ENCODE data around the gene ARVCF.

ARVCF gene

GRCh38 chr22:20052309-20053259, 36.0 kb upstream of the ARVCF start:
- no peak for DNase-seq

DNA sequence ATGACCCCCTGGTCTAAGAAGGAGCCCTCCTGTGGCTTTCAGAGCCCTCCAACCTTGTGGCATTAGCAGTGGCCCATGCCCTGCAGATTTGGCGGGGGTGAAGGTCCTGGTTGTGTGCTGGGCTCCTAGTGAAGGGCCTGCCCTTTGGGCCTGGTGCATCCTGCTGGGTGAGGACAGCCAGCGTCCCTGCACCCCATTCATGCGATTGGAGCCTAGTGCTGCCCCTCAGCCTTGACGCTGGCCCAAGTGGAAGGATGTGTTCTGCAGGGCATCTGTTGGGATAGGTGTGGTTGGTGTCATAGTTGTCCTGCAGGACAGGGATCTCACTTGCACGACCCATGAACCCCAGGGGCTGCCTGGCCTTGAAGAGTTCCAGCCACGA, 35.3 kb upstream of the ARVCF start:
- no peak for DNase-seq

GRCh38 chr22:20046730-20047129, 30.1 kb upstream of the ARVCF start:
- no peak for DNase-seq

DNA sequence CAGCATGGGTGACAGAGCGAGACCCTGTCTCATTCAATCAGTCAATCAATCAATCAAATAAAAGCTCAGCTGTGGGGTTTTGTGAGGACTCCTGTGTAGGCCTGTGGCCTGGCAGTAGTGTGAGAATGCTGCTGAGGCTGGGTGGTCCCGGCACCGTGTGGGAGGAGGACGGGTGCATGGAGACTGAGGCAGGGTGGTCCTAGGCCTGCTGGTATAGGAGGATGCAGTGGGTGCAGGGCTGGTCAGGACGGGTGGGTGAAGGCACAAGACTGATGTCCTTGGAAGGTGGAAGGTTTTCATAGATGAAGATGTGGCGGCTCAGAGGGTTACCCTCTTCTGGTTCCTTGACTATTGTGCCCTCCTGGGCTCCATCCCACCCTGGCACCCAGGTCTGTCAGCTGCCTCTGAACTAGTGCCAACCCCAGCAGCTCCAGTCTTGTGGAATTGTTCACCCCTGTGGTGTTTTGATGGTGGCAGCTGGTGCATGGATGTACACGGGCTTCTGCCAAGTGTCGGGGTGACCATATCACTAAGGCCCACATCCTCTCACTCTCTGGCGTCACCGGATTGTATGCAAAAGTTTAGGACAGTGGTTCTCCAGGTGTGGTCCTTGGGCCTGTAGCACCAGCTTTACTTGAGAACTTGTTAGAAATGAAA, 28.0 kb upstream of the ARVCF start:
- DNase-seq: no peak

GRCh38 chr22:20043997-20044342, 27.3 kb upstream of the ARVCF start:
- no peak for DNase-seq

- DNase-seq: no peak
Observed at GRCh38 chr22:20043057-20043996, 26.7 kb upstream of the ARVCF start.

DNA sequence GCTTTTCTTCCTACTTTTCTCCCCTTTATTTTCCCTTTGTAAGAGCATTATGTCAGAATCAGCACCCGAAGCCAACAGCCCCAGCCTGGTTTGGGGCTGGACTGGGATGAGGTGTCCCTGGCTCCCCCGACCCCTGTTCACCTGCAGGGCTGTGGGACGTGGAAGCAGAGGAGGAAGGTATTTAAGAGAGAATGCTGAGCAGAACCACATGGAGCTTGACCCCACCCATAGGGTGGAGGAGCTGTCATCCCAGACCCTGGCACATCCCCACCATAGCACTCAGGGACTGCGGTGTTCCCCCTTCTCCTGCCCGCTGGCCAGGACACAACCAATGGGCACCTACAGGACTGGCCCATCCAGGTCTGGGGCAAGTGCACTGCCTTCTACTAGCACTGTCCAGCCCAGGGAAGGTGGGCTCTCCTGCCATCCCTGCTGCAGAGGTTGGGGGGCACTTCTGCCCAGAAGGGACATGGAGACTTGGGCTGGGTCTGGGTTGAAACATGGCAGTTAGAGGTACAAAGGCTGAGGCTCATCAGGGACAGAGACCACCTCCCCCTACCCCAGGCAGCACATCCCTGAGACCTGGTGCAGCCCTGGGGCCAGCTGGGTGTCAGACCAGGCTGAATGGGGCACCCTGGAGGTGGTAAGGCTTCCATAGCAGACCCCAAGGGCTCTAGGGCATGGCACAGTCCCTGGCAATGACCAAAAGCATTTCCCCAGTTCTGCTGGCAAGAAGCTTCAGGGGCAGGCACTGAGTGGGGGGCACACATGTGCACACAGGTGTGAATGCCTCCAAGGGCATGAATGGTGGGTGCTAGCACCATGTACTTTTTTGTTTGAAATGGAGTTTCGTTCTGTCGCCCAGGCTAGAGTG, 23.9 kb upstream of the ARVCF start:
- no peak for DNase-seq

GRCh38 chr22:20039683-20040325, 23.2 kb upstream of the ARVCF start:
- no peak for DNase-seq

- no peak for DNase-seq
Observed at GRCh38 chr22:20038574-20038973, 22.0 kb upstream of the ARVCF start.

DNA sequence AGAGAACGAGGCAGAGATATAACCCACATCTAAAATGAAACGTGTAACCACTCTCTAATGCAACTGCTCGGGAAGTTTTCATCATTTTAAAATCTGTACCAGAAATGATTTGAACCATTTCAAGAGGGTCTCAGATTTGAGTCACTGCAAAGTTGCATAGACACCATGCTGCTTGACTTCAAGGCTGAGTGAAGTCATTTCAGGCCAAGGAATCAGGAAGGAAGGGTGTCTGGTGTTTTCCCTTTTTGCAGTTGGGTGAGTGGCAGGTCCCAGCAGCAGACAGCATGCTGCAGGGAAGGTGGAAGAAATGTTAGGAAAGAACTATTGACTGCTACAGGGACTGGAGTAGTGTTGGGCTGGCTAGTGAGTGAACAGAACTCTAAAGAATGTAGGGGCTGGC, 20.8 kb upstream of the ARVCF start:
- no peak for DNase-seq

- DNase-seq: no peak
Observed at GRCh38 chr22:20036535-20037392, 20.1 kb upstream of the ARVCF start.

GRCh38 chr22:20036084-20036482, 19.5 kb upstream of the ARVCF start:
- no peak for DNase-seq

- no peak for DNase-seq
Observed at GRCh38 chr22:20035375-20036083, 18.9 kb upstream of the ARVCF start.

- no peak for DNase-seq
Observed at GRCh38 chr22:20034143-20034542, 17.5 kb upstream of the ARVCF start.

DNA sequence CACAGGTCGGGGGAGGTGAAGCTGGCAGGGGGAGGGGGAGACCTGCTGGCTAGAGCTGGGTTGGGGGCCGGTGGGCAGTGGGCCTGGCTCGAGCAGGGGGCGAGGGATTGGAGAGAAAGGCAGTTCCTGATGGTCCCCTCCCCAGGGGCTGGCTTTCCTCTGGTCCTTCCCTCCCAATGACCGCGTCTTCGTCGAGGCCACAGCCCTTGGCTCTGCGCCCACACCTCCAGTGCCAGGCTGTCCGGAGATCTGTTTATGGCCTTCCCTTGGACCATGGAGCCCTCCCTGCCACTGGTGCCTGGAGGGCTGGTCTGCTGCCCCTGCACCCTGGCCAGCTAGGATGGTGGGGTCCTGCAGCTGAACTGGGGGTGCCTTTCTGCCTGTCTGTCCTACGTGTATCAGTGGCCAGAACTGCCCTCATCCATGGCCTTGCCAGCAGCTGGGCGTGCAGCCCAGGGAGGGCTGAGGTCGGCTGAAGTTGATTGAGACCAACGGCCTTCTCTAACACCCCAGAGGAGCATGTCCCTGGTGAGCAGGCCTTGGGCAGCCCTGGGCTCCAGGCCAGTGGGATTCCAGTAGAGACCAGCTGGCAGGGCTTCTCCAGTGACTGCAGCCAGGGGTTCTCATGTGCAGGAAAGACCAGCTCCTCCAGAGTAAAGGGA, 16.6 kb upstream of the ARVCF start:
- DNase-seq: no peak

GRCh38 chr22:20032407-20032991, 15.9 kb upstream of the ARVCF start:
- no peak for DNase-seq

DNA sequence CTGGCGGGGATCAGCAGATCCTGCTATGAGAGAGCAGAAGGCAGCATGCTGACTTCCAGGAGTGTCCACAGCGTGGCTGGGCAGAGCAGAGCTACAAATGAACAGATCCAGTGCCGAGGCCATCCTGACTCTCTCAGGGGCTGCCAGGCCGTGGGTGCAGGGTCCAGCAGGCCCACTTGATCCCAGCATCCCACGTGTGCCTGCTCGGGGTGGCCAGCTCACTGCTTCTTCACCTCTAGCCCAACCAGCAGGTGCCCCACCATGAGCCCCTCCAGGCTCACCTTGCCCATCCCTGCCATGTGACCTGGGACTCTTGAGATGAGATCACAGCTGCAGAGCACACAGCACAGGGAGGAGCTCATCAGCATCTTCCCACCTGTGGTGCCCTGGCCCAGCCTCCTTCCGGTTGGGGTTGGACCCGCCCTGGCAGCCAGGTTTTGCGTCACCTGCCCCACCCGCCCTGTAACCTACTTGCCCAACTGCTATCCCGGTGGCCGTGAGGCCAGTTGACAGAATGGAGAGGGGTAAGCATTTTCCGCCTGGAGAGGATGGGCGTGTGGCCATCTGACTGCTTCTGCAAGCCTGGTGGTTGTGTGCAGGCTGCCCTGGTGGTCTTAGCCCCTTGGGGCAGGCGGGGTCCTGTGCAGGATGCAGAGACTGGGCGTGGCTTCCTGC, 15.2 kb upstream of the ARVCF start:
- no peak for DNase-seq

DNA sequence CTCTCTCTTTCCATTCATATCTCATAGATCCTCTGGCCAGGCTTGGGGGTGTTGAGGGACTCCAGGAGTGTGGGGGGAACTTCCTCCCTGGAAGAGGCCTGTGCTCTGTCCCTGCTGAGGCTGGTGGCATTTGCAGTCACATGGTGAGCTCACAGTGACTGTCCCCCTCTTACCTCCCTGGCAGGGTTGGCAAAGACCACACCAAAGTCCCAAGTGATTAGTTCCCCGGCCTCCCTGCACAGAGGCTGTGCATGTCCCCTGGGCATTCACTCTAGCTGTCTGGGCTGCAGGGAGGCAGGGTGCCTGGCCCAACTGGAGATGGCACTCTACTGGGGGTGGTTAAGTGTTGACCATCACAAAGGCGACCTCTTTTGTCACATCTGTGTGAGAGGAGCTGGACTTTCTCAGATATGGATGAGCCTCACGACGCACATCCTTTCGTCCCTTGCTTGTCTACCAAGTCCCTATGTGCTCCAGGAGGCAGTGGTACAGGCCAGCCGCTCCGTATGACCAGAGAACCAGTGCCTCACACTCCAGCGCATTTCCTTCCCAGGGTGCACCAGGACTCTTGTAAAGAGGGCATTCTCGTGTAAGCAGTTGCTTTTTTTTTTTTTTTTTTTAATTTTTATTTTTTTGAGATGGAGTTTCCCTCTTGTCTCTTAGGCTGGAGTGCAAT, 13.1 kb upstream of the ARVCF start:
- DNase-seq: no peak
